IPS-15b (cell line): ENCODE results near the gene ETV6.

Source experiments
- H3K27me3 ChIP-seq: one replicate; pipeline ENCODE4 v1.6.1; 2013; ENCODE audit warnings: low read length; ENCODE audit not compliant: control insufficient read depth, insufficient read depth
- H3K36me3 ChIP-seq: one replicate; pipeline ENCODE4 v1.6.1; 2013; ENCODE audit warnings: low read length; ENCODE audit not compliant: control insufficient read depth, insufficient read depth
- H3K4me1 ChIP-seq: one replicate; pipeline ENCODE4 v1.6.1; 2013; ENCODE audit warnings: mild to moderate bottlenecking, low read length; ENCODE audit not compliant: control insufficient read depth, insufficient read depth
- H3K4me3 ChIP-seq: one replicate; pipeline ENCODE4 v1.5.1; 2013; ENCODE audit warnings: low read depth, low read length
- H3K9ac ChIP-seq: one replicate; pipeline ENCODE4 v1.6.1; 2013; ENCODE audit warnings: low read depth, mild to moderate bottlenecking, low read length
- H3K9me3 ChIP-seq: one replicate; pipeline ENCODE4 v1.6.1; 2013; ENCODE audit warnings: mild to moderate bottlenecking, low read length; ENCODE audit not compliant: control insufficient read depth, insufficient read depth

Gene ETV6

DNA sequence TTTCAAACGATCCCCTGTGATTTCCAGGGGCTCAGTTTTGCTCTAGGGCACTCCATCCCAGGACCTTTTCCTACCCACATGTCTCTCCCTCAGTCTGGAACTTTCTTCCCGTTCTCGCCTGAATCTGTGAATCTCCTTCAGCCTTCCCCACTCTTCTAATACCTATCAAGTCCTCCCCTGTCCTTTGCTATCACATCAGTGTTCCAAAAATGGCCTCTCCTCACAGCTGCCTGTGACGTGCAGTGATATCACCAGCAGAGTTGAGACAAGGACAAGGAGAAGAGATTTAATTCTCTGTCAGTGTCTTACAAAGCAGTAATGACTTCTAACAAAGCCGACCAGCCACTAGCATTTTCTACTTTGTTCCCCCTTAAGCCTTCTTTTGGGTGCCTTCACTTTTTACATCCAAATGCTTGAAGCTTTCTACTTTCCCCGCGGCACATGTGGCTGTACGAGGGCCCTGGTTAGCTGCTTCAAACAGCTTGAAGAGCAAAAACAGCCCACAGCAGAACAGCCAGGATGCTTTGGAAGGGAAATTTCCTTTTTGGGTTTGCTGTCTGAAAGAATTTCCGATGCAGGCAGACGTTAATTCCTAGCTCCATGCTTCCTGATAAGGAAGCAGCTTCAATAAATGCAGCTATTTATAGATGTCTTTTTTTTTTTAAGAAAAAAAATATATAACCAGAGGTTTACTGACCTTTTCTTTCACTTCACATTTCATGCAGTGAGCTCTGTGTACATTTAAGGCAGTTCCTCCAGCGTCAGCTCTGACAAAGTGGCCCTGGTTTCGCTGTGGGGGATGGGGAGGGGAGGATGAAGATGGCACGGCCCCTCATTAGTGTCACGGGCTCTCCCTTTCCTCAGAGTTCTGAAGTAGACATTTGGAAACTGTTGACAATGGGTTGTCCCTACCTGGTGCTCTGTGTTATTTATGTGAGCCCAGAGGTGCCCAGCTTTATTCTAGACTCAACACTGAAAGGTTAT is 109.3 kb downstream of the ETV6 start:
- H3K36me3 ChIP-seq: no peaks in the 10 kb centered on the region

DNA sequence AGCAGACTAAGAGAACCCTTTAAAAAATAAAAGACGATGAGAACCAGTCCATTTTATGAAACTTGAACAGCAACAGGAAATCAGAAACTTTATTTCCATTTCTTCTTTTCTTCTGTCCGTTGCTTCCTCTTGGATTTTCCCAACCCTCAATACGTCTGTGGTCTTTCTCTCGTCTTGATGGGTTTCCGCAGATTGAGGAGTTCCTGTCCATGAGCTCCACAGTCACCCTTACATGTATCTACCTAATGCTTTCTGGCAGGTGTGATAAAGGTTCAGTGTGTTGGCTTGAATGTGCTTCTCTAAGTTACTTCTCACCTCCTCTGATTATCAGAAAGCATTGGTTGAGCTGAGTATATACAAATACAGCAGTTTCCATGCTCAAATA is 110.0 kb downstream of the ETV6 start:
- Histone ChIP-seq H3K9me3 (no peaks in the 10 kb centered on the region), H3K27me3 (no peaks in the 10 kb centered on the region), H3K4me3 (no peak overlapping the region), H3K36me3 (no peaks in the 10 kb centered on the region), H3K4me1 (peaks cover 5% of the 10 kb centered on the region), H3K9ac (no peak overlapping the region)

More for the DNA sequence above, 109.3 kb downstream of the ETV6 start:
- Histone ChIP-seq H3K9ac (no peak overlapping the region), H3K27me3 (no peaks in the 10 kb centered on the region), H3K4me3 (no peak overlapping the region), H3K4me1 (peaks cover 5% of the 10 kb centered on the region), H3K9me3 (no peaks in the 10 kb centered on the region)

DNA sequence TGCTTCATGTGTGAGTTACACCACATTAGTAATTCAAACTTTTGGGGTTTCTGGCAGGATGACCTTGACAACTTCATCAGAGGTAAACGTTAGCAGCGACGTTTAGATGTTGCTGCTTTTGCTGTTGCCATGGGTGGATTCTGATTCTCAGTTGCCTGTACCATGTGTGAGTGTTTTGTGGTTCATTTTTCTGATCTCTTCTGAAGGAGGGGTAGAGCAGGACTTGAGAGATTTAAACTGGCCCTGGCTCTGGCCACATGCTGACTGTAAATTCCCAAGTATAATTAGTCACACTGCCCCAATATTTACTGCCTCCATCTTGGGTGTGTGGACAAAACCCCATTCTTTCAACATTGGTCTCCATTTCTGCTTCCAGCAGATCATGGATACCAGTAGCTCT is 110.4 kb downstream of the ETV6 start:
- Histone ChIP-seq H3K4me1 (peaks cover 5% of the 10 kb centered on the region), H3K4me3 (no peak overlapping the region), H3K9me3 (no peaks in the 10 kb centered on the region), H3K9ac (no peak overlapping the region), H3K27me3 (no peaks in the 10 kb centered on the region), H3K36me3 (no peaks in the 10 kb centered on the region)

DNA sequence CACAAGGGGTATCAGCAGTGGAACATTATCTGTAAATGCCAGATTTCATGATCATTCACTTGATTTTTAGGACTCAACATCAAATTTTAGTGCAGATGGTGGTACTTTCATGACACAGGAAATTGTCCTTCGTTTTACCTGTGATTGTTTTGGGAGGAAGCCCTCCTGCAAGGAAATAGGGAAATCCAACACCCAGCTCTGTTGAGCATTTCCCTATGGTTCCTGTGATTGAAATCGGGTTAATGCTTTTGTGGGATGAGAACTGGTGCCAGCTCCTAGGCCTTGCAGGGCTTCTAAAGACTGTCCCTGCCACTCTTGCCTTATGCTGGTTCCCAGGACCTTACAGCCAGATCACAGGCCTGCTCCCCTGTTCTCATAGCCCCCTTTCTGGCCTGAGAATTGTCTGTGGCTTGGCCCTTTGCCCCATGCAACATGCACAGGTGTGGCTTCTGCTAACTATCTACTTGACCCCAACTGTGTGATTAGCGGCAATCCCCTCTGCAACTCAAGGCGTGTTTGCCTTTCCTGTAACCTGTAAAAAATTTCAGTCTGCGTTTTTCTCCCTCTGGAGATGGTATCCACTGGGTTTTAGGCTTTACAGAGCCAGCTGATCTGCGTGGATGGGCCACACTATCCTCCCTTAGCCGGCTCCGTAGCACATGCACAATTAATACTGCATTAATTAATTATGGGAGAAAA is 112.5 kb downstream of the ETV6 start:
- no peak overlapping the region for H3K4me3 ChIP-seq
- no peaks in the 10 kb centered on the region for H3K36me3 ChIP-seq
- H3K9ac ChIP-seq: no peak overlapping the region
- H3K9me3 ChIP-seq: no peaks in the 10 kb centered on the region
- H3K4me1 ChIP-seq: peaks cover 13% of the 10 kb centered on the region
- H3K27me3 ChIP-seq: no peaks in the 10 kb centered on the region

DNA sequence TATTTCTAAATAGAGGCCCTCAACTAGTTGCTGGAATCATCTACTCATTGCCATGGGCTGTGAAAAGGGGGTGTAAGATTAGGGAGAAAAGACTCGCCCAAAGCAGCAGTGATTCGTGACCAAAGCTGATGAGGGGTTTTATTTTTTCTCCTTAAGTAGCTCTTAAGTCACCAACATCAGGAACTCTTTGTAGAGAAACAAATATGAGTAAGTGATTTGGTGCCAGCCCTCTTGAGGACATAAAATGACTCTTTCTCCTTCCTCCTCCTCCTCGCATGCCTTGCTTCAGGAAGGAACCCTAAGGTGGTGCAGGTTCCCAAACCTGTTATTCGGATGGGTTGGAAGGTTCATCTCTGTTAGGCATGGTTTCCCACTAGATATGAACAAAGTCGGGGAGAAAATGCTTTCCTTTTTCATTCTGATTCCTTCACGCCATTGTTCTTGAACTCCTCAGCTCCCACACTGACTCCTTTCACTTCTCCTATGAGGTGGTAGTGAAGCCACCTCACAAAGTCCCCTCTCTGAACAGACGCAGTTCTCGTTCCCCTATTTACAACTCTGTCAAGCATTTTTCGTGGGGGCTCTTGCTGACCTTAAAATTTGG is 113.4 kb downstream of the ETV6 start:
- Histone ChIP-seq H3K4me3 (no peak overlapping the region), H3K36me3 (no peaks in the 10 kb centered on the region), H3K9me3 (no peaks in the 10 kb centered on the region), H3K27me3 (no peaks in the 10 kb centered on the region), H3K9ac (no peak overlapping the region), H3K4me1 (peaks cover 13% of the 10 kb centered on the region)

DNA sequence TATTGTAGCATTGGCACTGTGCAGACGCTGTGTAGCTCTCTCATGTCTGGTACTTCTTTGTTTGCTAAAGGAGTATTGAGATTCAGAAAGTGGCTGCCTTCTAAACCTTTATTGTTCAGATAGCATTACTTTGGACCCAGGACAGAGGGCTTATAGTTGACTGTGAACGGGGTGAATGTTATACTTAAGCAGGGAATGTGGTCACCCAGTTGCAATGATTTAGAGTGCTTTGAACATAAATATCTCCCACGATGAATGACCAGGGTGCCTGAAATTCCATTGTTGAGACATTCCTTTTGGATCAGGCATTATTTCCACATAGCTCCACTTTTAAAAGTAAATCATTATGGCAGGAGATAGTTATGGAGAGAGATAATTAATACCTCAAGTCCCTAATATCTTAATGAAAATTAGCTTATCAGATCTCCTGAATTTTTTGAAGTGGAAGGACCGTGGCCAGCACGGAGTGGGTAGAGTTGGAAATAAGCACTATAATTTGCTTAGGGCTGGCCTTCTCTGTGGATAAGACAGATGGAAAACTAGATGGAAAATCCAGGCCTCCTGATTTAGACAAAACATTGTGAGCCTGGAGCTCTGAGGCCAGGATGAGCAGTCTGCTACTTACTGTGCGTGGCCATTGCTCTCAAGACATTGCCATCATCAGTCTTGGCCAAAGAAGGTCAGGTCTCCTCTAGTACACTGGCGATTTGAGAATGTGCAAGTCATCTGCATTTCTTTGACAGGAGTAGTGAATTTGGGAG is 114.5 kb downstream of the ETV6 start:
- Histone ChIP-seq H3K27me3 (no peaks in the 10 kb centered on the region), H3K9me3 (no peaks in the 10 kb centered on the region), H3K4me3 (no peak overlapping the region), H3K4me1 (peaks cover 13% of the 10 kb centered on the region), H3K36me3 (no peaks in the 10 kb centered on the region), H3K9ac (no peak overlapping the region)

DNA sequence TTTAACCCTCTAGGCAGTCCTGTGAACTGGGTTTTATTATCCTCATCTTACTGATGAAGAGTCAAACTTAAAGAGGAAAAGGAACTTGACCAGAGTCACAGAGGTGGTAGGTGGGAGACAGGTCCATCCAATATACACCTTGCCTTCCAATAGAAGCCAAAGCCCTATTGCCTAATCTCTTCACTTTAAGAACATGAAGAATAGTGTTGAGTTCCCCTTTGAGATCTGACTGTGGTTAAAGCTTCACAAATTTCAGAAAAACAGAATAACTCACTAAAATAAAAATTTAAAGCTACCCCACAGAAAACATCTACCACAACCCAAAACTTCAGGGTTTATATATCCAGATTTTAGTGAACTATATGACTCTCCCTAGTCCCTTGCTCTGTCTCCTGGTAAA is 115.4 kb downstream of the ETV6 start:
- Histone ChIP-seq H3K4me1 (peaks cover 13% of the 10 kb centered on the region), H3K36me3 (no peaks in the 10 kb centered on the region), H3K9me3 (no peaks in the 10 kb centered on the region), H3K27me3 (no peaks in the 10 kb centered on the region), H3K4me3 (no peak overlapping the region), H3K9ac (no peak overlapping the region)

DNA sequence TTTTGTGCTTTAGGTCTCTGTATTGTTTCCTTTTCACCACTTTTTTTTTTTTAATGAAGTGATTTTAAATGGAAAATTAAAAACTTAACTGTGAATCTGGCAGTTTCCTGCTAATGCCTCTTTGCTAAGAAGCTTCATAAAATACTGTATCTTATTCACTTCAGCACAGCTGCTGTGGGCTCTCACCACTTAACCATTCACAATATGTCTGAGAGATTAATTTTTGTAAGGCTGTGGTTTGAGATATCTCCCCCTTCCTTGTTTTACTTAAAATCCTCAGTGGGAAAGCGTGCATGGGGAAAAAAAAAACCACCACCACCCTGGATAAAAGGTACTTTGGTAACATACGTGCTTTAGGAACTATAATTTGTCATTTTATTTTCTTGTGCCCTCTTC is 115.9 kb downstream of the ETV6 start:
- no peaks in the 10 kb centered on the region for H3K9me3 ChIP-seq
- no peaks in the 10 kb centered on the region for H3K27me3 ChIP-seq
- no peaks in the 10 kb centered on the region for H3K36me3 ChIP-seq
- peaks cover 13% of the 10 kb centered on the region for H3K4me1 ChIP-seq
- H3K4me3 ChIP-seq: no peak overlapping the region
- peak overlapping the region; percentile 10 for H3K9ac ChIP-seq

DNA sequence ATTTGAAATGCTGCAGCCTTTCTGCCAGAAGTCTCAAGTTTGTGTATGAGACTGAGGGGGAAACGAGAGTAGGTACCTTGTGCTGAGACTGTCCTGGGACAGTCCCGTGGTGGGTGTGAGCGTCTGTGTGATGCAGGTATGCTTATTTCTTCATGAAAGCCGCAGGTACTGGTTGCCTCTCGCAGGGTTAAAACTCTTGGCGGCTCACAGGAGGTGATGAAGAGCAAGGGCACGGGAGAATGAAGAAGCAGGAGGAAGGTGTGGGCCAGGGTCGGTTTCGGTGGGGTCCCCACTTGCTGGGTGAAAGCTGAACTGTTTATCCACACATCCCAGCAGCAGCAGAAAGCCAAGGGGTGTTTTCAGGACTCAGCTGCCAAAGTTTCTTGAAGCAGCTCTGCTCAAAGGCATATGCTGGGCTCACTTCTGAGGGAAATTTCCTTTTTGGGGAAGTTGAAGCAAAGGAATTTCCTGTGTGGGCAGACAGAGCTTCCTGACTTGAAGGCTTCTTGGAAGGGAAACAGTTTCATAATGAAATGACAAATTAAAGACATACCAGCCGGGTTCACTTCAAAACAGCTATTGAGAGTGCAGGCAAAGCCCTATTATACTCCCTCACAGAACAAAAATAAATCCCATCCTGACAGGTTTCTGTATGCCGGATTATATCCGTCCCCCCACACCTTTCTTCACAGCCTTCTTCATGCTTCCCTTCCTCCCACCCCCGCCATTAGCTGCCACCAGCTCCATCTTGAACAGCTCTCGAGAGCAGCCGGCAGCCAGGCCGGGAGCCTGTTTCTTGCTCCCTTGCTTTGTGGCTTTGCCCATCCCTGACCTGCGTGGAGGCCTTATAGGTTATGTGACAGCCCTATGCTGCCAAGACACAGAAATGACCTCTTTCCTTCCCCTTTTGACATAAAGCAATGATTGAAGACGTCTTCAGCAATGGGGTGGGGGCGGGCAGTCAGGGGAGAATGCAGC is 116.6 kb downstream of the ETV6 start:
- Histone ChIP-seq H3K27me3 (no peaks in the 10 kb centered on the region), H3K4me3 (no peak overlapping the region), H3K9me3 (no peaks in the 10 kb centered on the region), H3K9ac (peak overlapping the region; percentile 10), H3K36me3 (no peaks in the 10 kb centered on the region), H3K4me1 (peaks cover 13% of the 10 kb centered on the region)

DNA sequence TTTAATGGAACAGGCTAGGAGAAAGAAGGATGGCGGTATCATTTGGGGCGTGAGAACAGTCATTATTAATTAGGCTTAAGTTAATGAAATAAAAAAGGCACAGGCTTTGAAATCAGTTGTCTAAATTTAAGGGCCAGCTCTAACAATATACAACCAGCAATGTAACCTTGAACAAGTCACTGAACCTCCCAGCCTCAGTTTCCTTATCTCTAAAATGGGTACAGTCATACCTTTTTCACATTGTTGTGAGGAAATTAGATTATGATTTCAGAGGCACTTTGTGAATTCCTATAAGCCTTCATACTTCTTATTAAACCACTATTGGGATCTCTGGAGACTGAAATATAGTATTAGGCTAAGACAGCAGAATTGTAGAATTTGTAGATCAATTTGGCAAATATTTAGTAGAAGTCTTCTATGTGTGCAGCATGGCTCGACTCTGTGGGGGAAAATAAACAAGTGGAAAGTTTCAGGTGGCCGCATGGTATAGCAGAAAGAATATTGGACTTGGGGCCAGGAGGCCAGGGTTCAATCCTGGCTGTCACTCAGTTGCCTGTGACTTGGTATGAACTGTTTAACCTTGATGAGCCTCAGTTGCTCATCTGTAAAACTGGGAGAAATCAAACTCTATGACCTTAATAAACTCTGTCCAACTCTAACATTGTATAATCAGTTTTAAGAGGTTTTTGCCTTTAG is 117.7 kb downstream of the ETV6 start:
- H3K9ac ChIP-seq: no peak overlapping the region
- H3K36me3 ChIP-seq: no peaks in the 10 kb centered on the region
- H3K9me3 ChIP-seq: no peaks in the 10 kb centered on the region
- H3K27me3 ChIP-seq: no peaks in the 10 kb centered on the region
- peaks cover 13% of the 10 kb centered on the region for H3K4me1 ChIP-seq
- H3K4me3 ChIP-seq: no peak overlapping the region
